Suprapubic skin (tissue), 4 donors: ENCODE data around the gene TGFBI.

Experiments
- EP300 ChIP-seq: sonication (generic); formaldehyde crosslinking; IDR thresholded peaks from one replicate; pipeline ENCODE4 v1.6.1; 2017; ENCODE audit warnings: antibody characterized with exemption
- POLR2A ChIP-seq, 2 donors: fragments of 450-650 bp; IDR thresholded peaks; one replicate each; pipeline ENCODE4 v1.6.1; 2017; ENCODE audit warnings: antibody characterized with exemption in 2 of 2, mild to moderate bottlenecking in 2 of 2, moderate library complexity in 2 of 2
- POLR2AphosphoS5 ChIP-seq, 3 donors: sonication (generic); formaldehyde crosslinking; IDR thresholded peaks; one replicate each; pipeline ENCODE4 v1.6.1; 2017; ENCODE audit warnings: antibody characterized with exemption in 3 of 3
- TF ChIP-seq, protein P1 (sequence below), 2 donors: fragments of 200-600 bp in 1 of 2; fragments of 450-650 bp in 1 of 2; sonication (generic) in 1 of 2; IDR thresholded peaks; one replicate each; pipeline ENCODE4 v1.5.1; 2016 to 2019; ENCODE audit warnings: antibody characterized with exemption in 2 of 2, mild to moderate bottlenecking in 1 of 2, moderate library complexity in 1 of 2

DNA sequence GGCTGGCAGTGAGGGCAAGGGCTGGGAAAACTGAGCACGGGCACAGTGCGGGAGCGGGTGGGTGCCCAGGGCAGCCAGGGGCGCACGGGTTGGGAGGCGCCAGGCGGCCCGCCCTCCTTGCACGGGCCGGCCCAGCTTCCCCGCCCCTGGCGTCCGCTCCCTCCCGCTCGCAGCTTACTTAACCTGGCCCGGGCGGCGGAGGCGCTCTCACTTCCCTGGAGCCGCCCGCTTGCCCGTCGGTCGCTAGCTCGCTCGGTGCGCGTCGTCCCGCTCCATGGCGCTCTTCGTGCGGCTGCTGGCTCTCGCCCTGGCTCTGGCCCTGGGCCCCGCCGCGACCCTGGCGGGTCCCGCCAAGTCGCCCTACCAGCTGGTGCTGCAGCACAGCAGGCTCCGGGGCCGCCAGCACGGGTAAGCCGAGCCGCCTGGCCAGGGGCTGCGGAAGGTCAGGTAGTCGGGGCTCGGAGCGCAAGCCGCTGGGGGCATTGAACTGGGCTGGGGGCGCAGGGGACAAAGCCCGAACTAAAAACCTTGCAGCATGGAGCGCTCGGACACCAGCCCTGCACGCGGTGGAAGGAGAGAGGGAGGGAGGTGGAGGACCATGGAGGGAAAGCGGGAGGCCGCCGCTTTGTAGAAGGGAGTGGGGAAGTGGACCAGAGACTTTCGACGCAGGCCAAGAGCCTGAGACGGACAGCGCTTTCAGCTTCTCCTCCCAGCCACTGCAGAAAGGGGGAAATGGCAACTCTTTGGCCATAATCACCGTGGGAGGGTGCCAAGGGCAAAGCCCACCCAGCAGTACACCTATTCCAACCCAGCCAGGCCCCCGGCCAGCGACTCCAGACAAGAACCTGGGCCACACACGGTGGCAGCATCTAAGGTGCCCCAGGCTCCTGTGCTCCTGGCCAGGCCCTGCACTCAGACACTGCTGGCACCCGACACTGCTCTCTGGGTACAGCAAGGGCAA lies at the start of gene TGFBI:
- TF ChIP-seq, protein P1, sequence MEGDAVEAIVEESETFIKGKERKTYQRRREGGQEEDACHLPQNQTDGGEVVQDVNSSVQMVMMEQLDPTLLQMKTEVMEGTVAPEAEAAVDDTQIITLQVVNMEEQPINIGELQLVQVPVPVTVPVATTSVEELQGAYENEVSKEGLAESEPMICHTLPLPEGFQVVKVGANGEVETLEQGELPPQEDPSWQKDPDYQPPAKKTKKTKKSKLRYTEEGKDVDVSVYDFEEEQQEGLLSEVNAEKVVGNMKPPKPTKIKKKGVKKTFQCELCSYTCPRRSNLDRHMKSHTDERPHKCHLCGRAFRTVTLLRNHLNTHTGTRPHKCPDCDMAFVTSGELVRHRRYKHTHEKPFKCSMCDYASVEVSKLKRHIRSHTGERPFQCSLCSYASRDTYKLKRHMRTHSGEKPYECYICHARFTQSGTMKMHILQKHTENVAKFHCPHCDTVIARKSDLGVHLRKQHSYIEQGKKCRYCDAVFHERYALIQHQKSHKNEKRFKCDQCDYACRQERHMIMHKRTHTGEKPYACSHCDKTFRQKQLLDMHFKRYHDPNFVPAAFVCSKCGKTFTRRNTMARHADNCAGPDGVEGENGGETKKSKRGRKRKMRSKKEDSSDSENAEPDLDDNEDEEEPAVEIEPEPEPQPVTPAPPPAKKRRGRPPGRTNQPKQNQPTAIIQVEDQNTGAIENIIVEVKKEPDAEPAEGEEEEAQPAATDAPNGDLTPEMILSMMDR (IDR thresholded peaks at IDR 0.05): no peak
- TF ChIP-seq POLR2AphosphoS5 (IDR thresholded peaks at IDR 0.05) (no peak), POLR2A (IDR thresholded peaks at IDR 0.05) (peak in 1 of 2 donors; percentile 74), EP300 (no peak)
